Small intestine (tissue), 7 donors: ENCODE results near the gene IRF3. TPM values are rescaled to one million over a fixed set of nuclear protein-coding genes. Genes with fewer than 3 reads are reported as not detected.

Experiments used
- DNase-seq, 2 donors: peaks; one replicate each; pipeline versions ENCODE4 v3.0.0 to v3.0.0-alpha.2; 2013
- FAIRE-seq: peaks from 2 replicates; lab custom pipeline; 2012; peaks lifted over from hg19 to GRCh38; lab: Jason Lieb, UNC
- H3K27ac ChIP-seq, 3 donors: one replicate each; pipeline ENCODE4 v1.5.1; 2013; ENCODE audit warnings: low read length in 2 of 3, mild to moderate bottlenecking in 2 of 3, control low read depth in 1 of 3, inconsistent platforms in 1 of 3, low read depth in 1 of 3, moderate library complexity in 1 of 3
- H3K27me3 ChIP-seq, 3 donors: one replicate each; pipeline ENCODE4 v1.6.1; 2013; ENCODE audit warnings: low read length in 3 of 3, inconsistent platforms in 1 of 3; ENCODE audit not compliant: control insufficient read depth in 3 of 3, insufficient read depth in 3 of 3
- H3K36me3 ChIP-seq, 3 donors: one replicate each; pipeline ENCODE4 v1.6.1; 2013; ENCODE audit warnings: low read length in 3 of 3, inconsistent platforms in 1 of 3, low read depth in 1 of 3, mild to moderate bottlenecking in 1 of 3, moderate library complexity in 1 of 3; ENCODE audit not compliant: control insufficient read depth in 3 of 3, insufficient read depth in 2 of 3
- H3K4me1 ChIP-seq, 3 donors: one replicate each; pipeline ENCODE4 v1.6.1; 2013; ENCODE audit warnings: low read length in 2 of 3, inconsistent platforms in 1 of 3, low read depth in 1 of 3, mild to moderate bottlenecking in 1 of 3, moderate library complexity in 1 of 3; ENCODE audit not compliant: control insufficient read depth in 3 of 3, insufficient read depth in 2 of 3
- H3K4me3 ChIP-seq, 3 donors: one replicate each; pipeline ENCODE4 v1.5.1; 2013; ENCODE audit warnings: low read length in 3 of 3, control low read depth in 1 of 3, inconsistent platforms in 1 of 3, low read depth in 1 of 3, mild to moderate bottlenecking in 1 of 3, moderate library complexity in 1 of 3
- H3K9me3 ChIP-seq, 2 donors: one replicate each; pipeline ENCODE4 v1.6.1; 2013; ENCODE audit warnings: low read depth in 1 of 2, low read length in 1 of 2; ENCODE audit not compliant: control insufficient read depth in 2 of 2, insufficient read depth in 1 of 2
- WGBS, 3 donors: extraction: QIAGEN DNeasy Blood & Tissue Kit; methylation state at CpG; one replicate each; pipeline ENCODE4 v1.1.7; 2013; 5-methylcytosine and 5-hydroxymethylcytosine counted together
- polyA plus RNA-seq, 4 donors: library from polyadenylated mRNA; stranded (reverse) in 3 of 4; unstranded in 1 of 4; fragments of 200-250 nt in 3 of 4; fragments of 120-200 nt in 1 of 4; gene quantifications; one replicate each; pipeline versions ENCODE4 v1.2.1 to v1.2.3, GENCODE V29; 2013
- donor health status: healthy with polysubstance abuse.
- donor health status: control.
- donor health status: control.
- donor health status: Bipolar disorder and iron deficiency.
- donor health status: healthy.

IRF3 gene
- polyA plus RNA-seq, 4 donors = 92.1 to 255 (median 119) TPM

- H3K4me3 ChIP-seq = no peak overlapping the region
- FAIRE-seq = no peak
- peaks cover 0 to 4% (median 0%) of the 10 kb centered on the region in 3 donors for H3K36me3 ChIP-seq
- H3K27ac ChIP-seq = no peak overlapping the region
- no peaks in the 10 kb centered on the region for H3K9me3 ChIP-seq
- no peaks in the 10 kb centered on the region for H3K4me1 ChIP-seq
- DNase-seq = no peak
- H3K27me3 ChIP-seq = peaks cover 0 to 14% (median 3%) of the 10 kb centered on the region in 3 donors
- 24 to 47% (median 36%) methylated on average over 30 to 40 of the region's 40 CpGs for WGBS, 3 donors
Measured at GRCh38 chr19:49701271-49701786, 35.7 kb upstream of the IRF3 start.

- no peak for FAIRE-seq
- no peak for DNase-seq
- WGBS, 3 donors = 51 to 63% (median 57%) methylated on average over 11 of the region's 11 CpGs
- Histone ChIP-seq H3K36me3 (no peaks in the 10 kb centered on the region), H3K4me1 (no peaks in the 10 kb centered on the region), H3K27me3 (peaks cover 0 to 14% (median 3%) of the 10 kb centered on the region in 3 donors), H3K9me3 (no peaks in the 10 kb centered on the region), H3K4me3 (no peak overlapping the region), H3K27ac (no peak overlapping the region)
Measured at GRCh38 chr19:49700563-49700962, 34.9 kb upstream of the IRF3 start.

GRCh38 chr19:49699364-49699763, 33.7 kb upstream of the IRF3 start:
- H3K4me3 ChIP-seq = no peak overlapping the region
- DNase-seq = no peak
- H3K27ac ChIP-seq = no peak overlapping the region
- 67 to 91% (median 87%) methylated on average over 5 of the region's 5 CpGs for WGBS, 3 donors
- H3K27me3 ChIP-seq = peaks cover 0 to 14% (median 3%) of the 10 kb centered on the region in 3 donors
- H3K4me1 ChIP-seq = no peaks in the 10 kb centered on the region
- no peaks in the 10 kb centered on the region for H3K9me3 ChIP-seq
- FAIRE-seq = no peak
- H3K36me3 ChIP-seq = no peaks in the 10 kb centered on the region

- H3K27me3 ChIP-seq = peaks cover 0 to 25% (median 3%) of the 10 kb centered on the region in 3 donors
- FAIRE-seq (no peak), DNase-seq (no peak)
- no peak overlapping the region for H3K27ac ChIP-seq
- WGBS, 3 donors = 84 to 91% (median 88%) methylated on average over 7 of the region's 7 CpGs
- H3K4me1 ChIP-seq = no peaks in the 10 kb centered on the region
- no peaks in the 10 kb centered on the region for H3K36me3 ChIP-seq
- no peak overlapping the region for H3K4me3 ChIP-seq
- no peaks in the 10 kb centered on the region for H3K9me3 ChIP-seq
Measured at GRCh38 chr19:49696865-49697264, 31.2 kb upstream of the IRF3 start.

GRCh38 chr19:49696115-49696514, 30.5 kb upstream of the IRF3 start:
- Histone ChIP-seq H3K9me3 (no peaks in the 10 kb centered on the region), H3K4me3 (no peak overlapping the region), H3K27me3 (peaks cover 0 to 27% (median 0%) of the 10 kb centered on the region in 3 donors), H3K27ac (no peak overlapping the region), H3K36me3 (no peaks in the 10 kb centered on the region), H3K4me1 (peaks cover 0 to 5% (median 0%) of the 10 kb centered on the region in 3 donors)
- DNase-seq (no peak), FAIRE-seq (no peak)
- WGBS, 3 donors = 83 to 86% (median 86%) methylated on average over 6 of the region's 6 CpGs

- Histone ChIP-seq H3K36me3 (peaks cover 0 to 24% (median 5%) of the 10 kb centered on the region in 3 donors), H3K4me3 (no peak overlapping the region), H3K9me3 (no peaks in the 10 kb centered on the region), H3K27ac (no peak overlapping the region), H3K27me3 (peaks cover 0 to 46% (median 0%) of the 10 kb centered on the region in 3 donors), H3K4me1 (peaks cover 0 to 15% (median 5%) of the 10 kb centered on the region in 3 donors)
- DNase-seq (no peak), FAIRE-seq (no peak)
- 71 to 73% (median 72%) methylated on average over 16 of the region's 16 CpGs for WGBS, 3 donors
Measured at GRCh38 chr19:49692147-49692506, 26.5 kb upstream of the IRF3 start.

- H3K27ac ChIP-seq = peak overlapping the region in 1 of 3 donors; percentile 42
- H3K9me3 ChIP-seq = no peaks in the 10 kb centered on the region
- H3K36me3 ChIP-seq = peaks cover 0 to 29% (median 8%) of the 10 kb centered on the region in 3 donors
- H3K27me3 ChIP-seq = peaks cover 0 to 46% (median 0%) of the 10 kb centered on the region in 3 donors
- WGBS, 3 donors = 10 to 16% (median 14%) methylated on average over 39 of the region's 39 CpGs
- peak overlapping the region in 1 of 3 donors; percentile 42 for H3K4me3 ChIP-seq
- FAIRE-seq = no peak
- peaks cover 0 to 15% (median 5%) of the 10 kb centered on the region in 3 donors for H3K4me1 ChIP-seq
- DNase-seq = peak in 1 of 2 donors; percentile 50
Measured at GRCh38 chr19:49691243-49692146, 25.8 kb upstream of the IRF3 start.

- peaks cover 0 to 46% (median 0%) of the 10 kb centered on the region in 3 donors for H3K27me3 ChIP-seq
- no peaks in the 10 kb centered on the region for H3K9me3 ChIP-seq
- peak within 1 kb of the TSS in 2 of 3 donors; percentile 27 to 42 for H3K27ac ChIP-seq
- FAIRE-seq (no peak), DNase-seq (peak; percentile 59 to 63)
- peaks cover 0 to 15% (median 5%) of the 10 kb centered on the region in 3 donors for H3K4me1 ChIP-seq
- peaks cover 4 to 37% (median 8%) of the 10 kb centered on the region in 3 donors for H3K36me3 ChIP-seq
- WGBS, 3 donors = 3 to 5% (median 4%) methylated on average over 38 of the region's 38 CpGs
- H3K4me3 ChIP-seq = peak within 1 kb of the TSS in 2 of 3 donors; percentile 34 to 42
Measured at GRCh38 chr19:49690656-49691242, 25.1 kb upstream of the IRF3 start, which contains the start of gene CPT1C. CPT1C (plus strand) TSS chr19:49691116; CDS start chr19:49692253, 1,137 bp downstream.
